DND-41 (cell line): ENCODE data around the gene HOTAIR.

Experiments
- ATAC-seq: fragments of 200-7000 bp; cut with Tn5 transposase; 3 replicates; pipeline ENCODE4 v1.9.1; 2021; ENCODE audit warnings: low read depth; ENCODE audit not compliant: insufficient read depth
- DNase-seq: peaks from one replicate; pipeline ENCODE4 v3.0.0-alpha.2; 2020
- H2AFZ ChIP-seq: 2 replicates; pipeline ENCODE4 v1.6.0; 2012; ENCODE audit warnings: low read depth, low read length
- H3K27ac ChIP-seq: 2 replicates; pipeline ENCODE4 v1.5.1; 2012; ENCODE audit warnings: low read length, inconsistent platforms
- H3K27me3 ChIP-seq: fragments of 200-600 bp; sonication (generic); 2 replicates; pipeline ENCODE4 v1.6.0; 2012; ENCODE audit warnings: low read length, mild to moderate bottlenecking, inconsistent platforms; ENCODE audit not compliant: insufficient read depth, poor library complexity
- H3K36me3 ChIP-seq: 2 replicates; pipeline ENCODE4 v1.5.1; 2012; ENCODE audit warnings: low read length, inconsistent platforms; ENCODE audit not compliant: insufficient read depth
- H3K4me1 ChIP-seq: 2 replicates; pipeline ENCODE4 v1.5.1; 2012; ENCODE audit warnings: mild to moderate bottlenecking, low read length; ENCODE audit not compliant: insufficient read depth
- H3K4me2 ChIP-seq: 2 replicates; pipeline ENCODE4 v1.6.0; 2012; ENCODE audit warnings: mild to moderate bottlenecking, moderate library complexity, low read length, inconsistent platforms; ENCODE audit not compliant: insufficient read depth
- H3K4me3 ChIP-seq, 2 experiments: fragments of 200-600 bp in 1 of 2; shearing (Covaris generic) in 1 of 2; 2 replicates each; pipeline ENCODE4 v1.5.1; 2012 to 2016; ENCODE audit warnings: inconsistent platforms in 2 of 2, low read length in 2 of 2, mild to moderate bottlenecking in 2 of 2, low read depth in 1 of 2, moderate library complexity in 1 of 2
- H3K79me2 ChIP-seq: 2 replicates; pipeline ENCODE4 v1.6.0; 2012; ENCODE audit warnings: low read length, inconsistent platforms; ENCODE audit not compliant: insufficient read depth
- H3K9ac ChIP-seq: 2 replicates; pipeline ENCODE4 v1.6.0; 2012; ENCODE audit warnings: low read depth, mild to moderate bottlenecking, inconsistent platforms, low read length, moderate library complexity
- H3K9me3 ChIP-seq: 2 replicates; pipeline ENCODE4 v1.5.1; 2012; ENCODE audit warnings: low read length, moderate library complexity, mild to moderate bottlenecking, inconsistent platforms; ENCODE audit not compliant: insufficient read depth, severe bottlenecking
- H4K20me1 ChIP-seq: 2 replicates; pipeline ENCODE4 v1.6.0; 2012; ENCODE audit warnings: low read length; ENCODE audit not compliant: insufficient read depth
- CTCF ChIP-seq: IDR thresholded peaks from 2 replicates; pipeline ENCODE4 v1.5.1; 2012; ENCODE audit warnings: borderline replicate concordance, low read length, moderate library complexity, mild to moderate bottlenecking; ENCODE audit not compliant: poor library complexity, severe bottlenecking; ENCODE audit errors: extremely low read depth
- EZH2 ChIP-seq: IDR thresholded peaks from 3 replicates; pipeline ENCODE4 v1.6.1; 2012; ENCODE audit warnings: borderline replicate concordance, low read depth, mild to moderate bottlenecking, moderate library complexity, low read length, inconsistent platforms; ENCODE audit not compliant: severe bottlenecking

Gene HOTAIR

DNA sequence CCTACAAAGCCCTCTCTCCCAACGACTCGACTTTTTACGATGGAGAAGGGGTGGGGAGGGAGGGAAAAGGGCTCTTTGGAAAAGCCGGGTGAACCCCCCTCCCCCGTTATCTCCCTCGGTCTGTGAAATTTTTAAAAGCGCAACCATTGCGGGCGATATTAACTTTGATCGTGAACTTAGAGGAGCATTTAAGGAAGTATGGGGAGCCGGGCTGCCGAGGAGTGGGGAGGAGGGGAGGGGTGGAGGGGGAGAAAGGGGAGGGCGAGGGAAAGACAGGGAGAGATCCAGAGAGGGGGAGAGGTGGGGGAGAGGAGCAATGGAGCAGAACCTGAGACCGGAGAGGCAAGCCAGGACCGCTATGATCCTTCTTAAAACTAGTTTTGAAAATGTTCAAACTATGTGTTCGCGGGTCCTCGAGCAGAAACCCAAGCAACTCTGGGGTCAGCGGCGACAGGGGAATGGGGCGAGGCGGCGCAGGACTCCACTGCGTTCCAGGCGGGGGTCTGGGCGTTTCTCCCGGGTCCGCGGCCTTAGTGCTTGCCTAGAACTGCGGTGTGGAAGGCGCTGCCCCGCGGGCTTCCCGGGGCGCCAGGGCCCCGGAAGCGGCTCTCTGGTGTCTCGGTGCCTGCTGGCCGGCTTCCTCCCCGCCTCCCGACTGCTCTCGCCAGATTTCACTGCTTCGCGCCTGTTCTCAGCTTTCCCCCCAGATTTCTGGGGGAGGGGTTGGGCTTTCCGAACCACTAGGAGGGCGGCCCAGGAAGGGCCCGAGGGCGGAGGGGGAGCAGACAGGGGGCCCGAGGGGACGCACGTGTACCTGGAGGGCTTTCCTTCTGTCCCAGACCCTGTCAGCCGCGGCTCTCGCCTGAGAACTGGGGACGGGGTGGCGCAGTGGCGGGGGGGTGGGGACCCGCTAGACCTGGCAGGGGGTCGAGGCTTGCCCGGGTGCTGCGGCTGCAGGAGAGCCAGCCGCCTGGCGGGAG, at the start of gene HOTAIR:
TSS of gene HOTAIR (minus strand) at position 871 of the 980 bp plus-strand sequence.
- Histone ChIP-seq H3K4me1 (peaks cover 5% of the 10 kb centered on the region), H3K9ac (no peak within 1 kb of the TSS), H2AFZ (no peak within 1 kb of the TSS), H3K9me3 (no peaks in the 10 kb centered on the region), H3K79me2 (no peaks in the 10 kb centered on the region), H3K4me2 (no peak within 1 kb of the TSS), H3K27ac (no peak within 1 kb of the TSS), H3K36me3 (no peaks in the 10 kb centered on the region), H4K20me1 (no peaks in the 10 kb centered on the region), H3K27me3 (peaks cover 43% of the 10 kb centered on the region), H3K4me3 (no peak within 1 kb of the TSS)
- no peak for TF ChIP-seq EZH2
- no peak for TF ChIP-seq CTCF
- DNase-seq = no peak
- no peak for ATAC-seq

DNA sequence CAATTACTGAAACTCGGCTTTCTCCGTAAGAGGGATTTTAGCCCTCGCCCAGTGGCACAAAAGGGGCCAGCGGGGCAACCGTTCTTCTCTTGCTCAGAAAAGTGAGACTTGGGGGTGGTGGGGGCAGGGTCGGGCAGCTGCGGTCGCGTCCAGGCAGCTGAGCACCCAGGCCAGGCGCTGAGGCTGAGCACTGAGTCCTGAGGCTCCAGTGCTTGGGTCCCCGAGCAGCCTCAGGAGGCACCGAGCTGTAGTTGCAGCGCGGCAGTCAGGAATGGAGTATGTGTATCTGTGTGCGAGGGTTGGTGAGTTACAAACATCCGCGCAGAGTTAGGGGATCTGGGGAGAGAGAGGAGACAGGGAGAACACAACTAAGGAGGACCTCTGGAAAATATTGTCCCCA, 49.4 kb upstream of the HOTAIR start:
- TF ChIP-seq EZH2 = no peak
- TF ChIP-seq CTCF = no peak
- no peaks in the 10 kb centered on the region for H3K36me3 ChIP-seq
- no peak for DNase-seq
- H3K4me3 ChIP-seq = no peak overlapping the region
- ATAC-seq = no peak
- H3K27ac ChIP-seq = no peak overlapping the region
- peaks cover 56% of the 10 kb centered on the region for H3K27me3 ChIP-seq
- no peaks in the 10 kb centered on the region for H3K79me2 ChIP-seq
- no peaks in the 10 kb centered on the region for H3K4me1 ChIP-seq
- no peaks in the 10 kb centered on the region for H3K9me3 ChIP-seq
- no peak overlapping the region for H2AFZ ChIP-seq
- no peak overlapping the region for H3K9ac ChIP-seq
- H3K4me2 ChIP-seq = no peak overlapping the region
- no peaks in the 10 kb centered on the region for H4K20me1 ChIP-seq

DNA sequence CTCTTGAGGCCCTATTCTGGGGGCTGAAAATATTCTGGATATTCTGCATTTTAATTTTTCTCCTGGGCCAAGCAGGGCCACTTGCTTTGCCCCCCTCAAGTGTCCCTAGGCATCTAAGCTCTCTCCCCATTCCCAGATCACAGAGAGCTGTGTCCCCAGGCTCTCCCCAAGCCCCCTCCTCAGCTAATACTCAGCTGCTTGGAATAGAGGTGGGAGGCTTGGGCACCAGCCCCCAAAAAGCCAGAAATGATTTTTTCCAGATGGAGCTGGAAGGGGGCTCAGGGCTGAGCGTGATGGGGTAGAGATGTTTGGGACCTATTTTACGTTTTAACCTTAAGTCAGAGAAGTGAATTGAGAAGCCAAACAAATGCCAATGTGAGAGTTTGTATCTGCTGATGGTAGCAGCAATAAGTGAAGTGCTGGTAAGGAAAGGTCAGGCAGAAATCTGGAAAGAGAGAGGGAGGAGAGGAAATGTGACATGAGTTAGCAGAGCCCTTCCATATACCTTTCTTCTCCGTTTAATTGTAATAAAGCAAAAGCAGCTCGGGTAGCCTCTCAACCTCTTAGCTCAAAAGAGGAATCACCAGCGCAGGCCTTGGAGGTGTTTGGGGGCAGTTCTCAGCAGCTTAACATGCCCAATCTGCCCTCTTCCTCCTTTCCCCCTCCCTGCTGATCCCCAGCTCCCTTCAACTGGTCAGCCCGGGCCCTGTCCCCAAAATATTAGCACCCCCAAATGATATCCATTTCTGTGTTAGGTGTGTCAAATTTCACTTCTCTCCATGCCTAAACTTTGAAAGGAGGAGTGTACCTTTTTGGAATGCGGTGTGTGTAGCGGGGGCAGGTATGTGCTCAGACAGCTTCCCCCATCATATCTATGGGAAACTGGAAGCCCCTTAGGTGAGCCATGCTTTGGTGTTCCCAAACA, 48.5 kb upstream of the HOTAIR start:
- H3K9me3 ChIP-seq = no peaks in the 10 kb centered on the region
- H2AFZ ChIP-seq = no peak overlapping the region
- no peak overlapping the region for H3K4me2 ChIP-seq
- H3K36me3 ChIP-seq = no peaks in the 10 kb centered on the region
- H3K27ac ChIP-seq = no peak overlapping the region
- TF ChIP-seq EZH2 = no peak
- H4K20me1 ChIP-seq = no peaks in the 10 kb centered on the region
- ATAC-seq (no peak), DNase-seq (no peak)
- H3K4me1 ChIP-seq = peaks cover 6% of the 10 kb centered on the region
- H3K9ac ChIP-seq = no peak overlapping the region
- no peak overlapping the region for H3K4me3 ChIP-seq
- H3K79me2 ChIP-seq = 0 out of 2 replicates have a peak, but pooled peaks cover 3% of the 10 kb centered on the region
- peaks cover 56% of the 10 kb centered on the region for H3K27me3 ChIP-seq
